ENCODE data around the gene ASB2.

Gene ASB2

GRCh38 chr14:93891756-93892504 lies 84.4 kb downstream of the ASB2 start:
- H3K27me3 ChIP-seq (ENCODE audit: low read depth, low read length) = no peaks in the 10 kb centered on the region
- no peak overlapping the region for H3K27ac ChIP-seq (ENCODE audit: low read length)
- H3K4me1 ChIP-seq (ENCODE audit: control insufficient read depth in 1 of 2, insufficient read depth in 2 of 2, low read length in 2 of 2) = peaks cover 6 to 17% of the 10 kb centered on the region in 2 donors
- no peak overlapping the region for H3K4me3 ChIP-seq (ENCODE audit: low read depth in 1 of 2, low read length in 2 of 2)
- no peaks in the 10 kb centered on the region for H3K9me3 ChIP-seq (ENCODE audit: control insufficient read depth in 1 of 2, low read length in 2 of 2)
- H3K36me3 ChIP-seq (ENCODE audit: control insufficient read depth in 1 of 2, insufficient read depth in 2 of 2, low read length in 2 of 2) = no peaks in the 10 kb centered on the region

GRCh38 chr14:93889739-93890483 lies 86.5 kb downstream of the ASB2 start:
- peaks cover 6 to 17% of the 10 kb centered on the region in 2 donors for H3K4me1 ChIP-seq (ENCODE audit: control insufficient read depth in 1 of 2, insufficient read depth in 2 of 2, low read length in 2 of 2)
- H3K27me3 ChIP-seq (ENCODE audit: low read depth, low read length) = no peaks in the 10 kb centered on the region
- no peak overlapping the region for H3K27ac ChIP-seq (ENCODE audit: low read length)

GRCh38 chr14:93888995-93889394 lies 87.4 kb downstream of the ASB2 start:
- no peak overlapping the region for H3K27ac ChIP-seq (ENCODE audit: low read length)
- H3K27me3 ChIP-seq (ENCODE audit: low read depth, low read length) = no peaks in the 10 kb centered on the region

More at GRCh38 chr14:93889739-93890483, 86.5 kb downstream of the ASB2 start:
- Histone ChIP-seq H3K36me3 (ENCODE audit: control insufficient read depth in 1 of 2, insufficient read depth in 2 of 2, low read length in 2 of 2) (no peaks in the 10 kb centered on the region), H3K4me3 (ENCODE audit: low read depth in 1 of 2, low read length in 2 of 2) (no peak overlapping the region), H3K9me3 (ENCODE audit: control insufficient read depth in 1 of 2, low read length in 2 of 2) (peaks cover 0 to 2% of the 10 kb centered on the region in 2 donors)

DNA sequence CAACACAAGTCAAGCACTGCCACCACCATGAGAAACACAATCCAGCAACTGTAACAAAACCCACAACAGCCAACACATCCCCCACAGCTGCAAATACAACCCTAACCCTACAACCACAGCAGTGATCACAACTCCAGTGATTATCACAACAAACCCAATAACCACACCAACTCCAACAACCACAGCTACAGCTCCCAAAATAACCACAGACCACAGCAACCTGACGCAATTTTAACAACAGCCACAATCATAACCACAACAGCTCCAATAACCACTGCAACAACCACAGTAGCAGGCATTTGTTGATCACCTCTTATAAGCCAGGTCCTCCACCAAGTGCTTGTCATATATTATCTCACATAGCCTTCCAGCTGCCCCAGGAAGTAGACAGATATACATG lies 91.4 kb downstream of the ASB2 start:
- peaks cover 0 to 2% of the 10 kb centered on the region in 2 donors for H3K9me3 ChIP-seq (ENCODE audit: control insufficient read depth in 1 of 2, low read length in 2 of 2)
- H3K4me3 ChIP-seq (ENCODE audit: low read depth in 1 of 2, low read length in 2 of 2) = no peak overlapping the region
- no peaks in the 10 kb centered on the region for H3K36me3 ChIP-seq (ENCODE audit: control insufficient read depth in 1 of 2, insufficient read depth in 2 of 2, low read length in 2 of 2)
- H3K4me1 ChIP-seq (ENCODE audit: control insufficient read depth in 1 of 2, insufficient read depth in 2 of 2, low read length in 2 of 2) = peaks cover 0 to 7% of the 10 kb centered on the region in 2 donors
- H3K27ac ChIP-seq (ENCODE audit: low read length) = no peak overlapping the region
- no peaks in the 10 kb centered on the region for H3K27me3 ChIP-seq (ENCODE audit: low read depth, low read length)

More at GRCh38 chr14:93888995-93889394, 87.4 kb downstream of the ASB2 start:
- Histone ChIP-seq H3K36me3 (ENCODE audit: control insufficient read depth in 1 of 2, insufficient read depth in 2 of 2, low read length in 2 of 2) (no peaks in the 10 kb centered on the region), H3K9me3 (ENCODE audit: control insufficient read depth in 1 of 2, low read length in 2 of 2) (peaks cover 0 to 2% of the 10 kb centered on the region in 2 donors), H3K4me3 (ENCODE audit: low read depth in 1 of 2, low read length in 2 of 2) (no peak overlapping the region), H3K4me1 (ENCODE audit: control insufficient read depth in 1 of 2, insufficient read depth in 2 of 2, low read length in 2 of 2) (peaks cover 6 to 17% of the 10 kb centered on the region in 2 donors)
